NCI-H1694 (cell line): ENCODE data around the gene ZNF597.

ENCODE experiments used
- DNase-seq: peaks from one replicate; lab custom pipeline; 2025; lab: John Stamatoyannopoulos, UW

ZNF597 gene, protein sequence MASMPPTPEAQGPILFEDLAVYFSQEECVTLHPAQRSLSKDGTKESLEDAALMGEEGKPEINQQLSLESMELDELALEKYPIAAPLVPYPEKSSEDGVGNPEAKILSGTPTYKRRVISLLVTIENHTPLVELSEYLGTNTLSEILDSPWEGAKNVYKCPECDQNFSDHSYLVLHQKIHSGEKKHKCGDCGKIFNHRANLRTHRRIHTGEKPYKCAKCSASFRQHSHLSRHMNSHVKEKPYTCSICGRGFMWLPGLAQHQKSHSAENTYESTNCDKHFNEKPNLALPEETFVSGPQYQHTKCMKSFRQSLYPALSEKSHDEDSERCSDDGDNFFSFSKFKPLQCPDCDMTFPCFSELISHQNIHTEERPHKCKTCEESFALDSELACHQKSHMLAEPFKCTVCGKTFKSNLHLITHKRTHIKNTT

DNA sequence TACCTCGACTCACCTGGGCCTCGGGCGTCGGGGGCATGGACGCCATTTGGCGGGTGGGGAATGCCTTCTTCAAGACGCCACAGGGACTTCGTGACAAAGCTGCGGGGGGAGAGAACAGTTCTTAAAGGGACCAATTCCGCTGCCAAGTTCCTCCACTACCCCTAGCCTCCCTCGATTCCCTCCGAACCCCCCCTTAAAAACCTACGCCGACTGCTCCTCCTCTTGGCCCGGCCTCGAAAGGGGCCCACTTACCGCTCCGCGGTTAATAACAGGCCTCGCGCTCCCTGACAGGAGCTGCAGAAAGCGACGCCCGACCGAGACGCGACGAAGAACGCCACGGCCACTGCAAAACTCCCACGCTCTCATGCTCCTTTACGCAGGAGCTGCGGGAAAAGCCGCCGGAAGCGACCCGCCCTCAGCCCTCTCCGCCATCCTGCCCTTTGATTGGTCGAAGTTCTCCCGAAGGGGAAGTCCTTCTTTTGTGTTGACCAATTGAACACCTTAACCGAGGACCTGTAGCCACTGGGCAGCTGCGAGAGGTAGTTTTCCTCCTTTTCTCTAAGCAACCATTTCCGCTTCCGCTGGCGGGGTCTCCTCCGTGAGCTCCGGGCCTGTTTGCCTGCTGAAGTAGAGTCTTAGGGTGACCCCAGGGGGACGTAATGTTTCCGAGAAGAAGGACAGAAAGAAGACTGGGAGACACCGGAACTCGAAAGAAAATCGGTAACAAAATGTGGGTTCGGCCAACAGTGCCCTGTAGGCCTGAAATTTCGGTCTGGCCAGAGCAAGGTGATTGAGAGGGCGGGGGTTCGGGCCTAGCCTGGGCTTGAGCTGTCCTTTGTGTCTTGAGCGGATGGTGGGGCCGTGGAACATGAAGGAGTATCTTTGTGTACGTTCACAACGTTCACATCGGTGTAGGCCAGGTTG lies at the start of gene ZNF597, which contains the start of gene NAA60:
TSS of gene ZNF597 (minus strand) at position 397 of the 924 bp plus-strand sequence. CDS start at position 46, 351 bp downstream.
TSS of gene NAA60 (plus strand) at position 573 of the 924 bp plus-strand sequence. CDS start 32,548 bp downstream, outside the sequence.
- peak; percentile 79 for DNase-seq

DNA sequence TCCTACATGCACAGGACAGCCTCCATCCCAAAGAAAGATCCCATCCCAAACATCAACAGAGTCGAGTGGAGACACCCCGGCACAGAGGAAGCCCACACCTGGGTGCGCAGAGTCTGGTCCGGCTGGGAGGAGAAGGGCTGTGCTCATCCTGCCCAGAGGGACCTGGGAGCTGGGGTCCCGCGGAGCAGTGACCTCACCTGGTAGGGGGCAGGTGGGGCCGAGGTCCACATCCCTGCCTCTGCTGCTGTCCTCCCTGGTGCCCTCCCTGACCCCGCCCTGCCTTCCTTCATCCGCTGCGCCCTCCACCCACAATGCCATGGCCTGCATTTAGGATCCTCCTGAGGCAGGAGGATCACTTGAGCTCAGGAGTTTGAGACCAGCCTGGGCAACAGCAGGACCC lies 49.1 kb upstream of the ZNF597 start:
- DNase-seq: no peak

DNA sequence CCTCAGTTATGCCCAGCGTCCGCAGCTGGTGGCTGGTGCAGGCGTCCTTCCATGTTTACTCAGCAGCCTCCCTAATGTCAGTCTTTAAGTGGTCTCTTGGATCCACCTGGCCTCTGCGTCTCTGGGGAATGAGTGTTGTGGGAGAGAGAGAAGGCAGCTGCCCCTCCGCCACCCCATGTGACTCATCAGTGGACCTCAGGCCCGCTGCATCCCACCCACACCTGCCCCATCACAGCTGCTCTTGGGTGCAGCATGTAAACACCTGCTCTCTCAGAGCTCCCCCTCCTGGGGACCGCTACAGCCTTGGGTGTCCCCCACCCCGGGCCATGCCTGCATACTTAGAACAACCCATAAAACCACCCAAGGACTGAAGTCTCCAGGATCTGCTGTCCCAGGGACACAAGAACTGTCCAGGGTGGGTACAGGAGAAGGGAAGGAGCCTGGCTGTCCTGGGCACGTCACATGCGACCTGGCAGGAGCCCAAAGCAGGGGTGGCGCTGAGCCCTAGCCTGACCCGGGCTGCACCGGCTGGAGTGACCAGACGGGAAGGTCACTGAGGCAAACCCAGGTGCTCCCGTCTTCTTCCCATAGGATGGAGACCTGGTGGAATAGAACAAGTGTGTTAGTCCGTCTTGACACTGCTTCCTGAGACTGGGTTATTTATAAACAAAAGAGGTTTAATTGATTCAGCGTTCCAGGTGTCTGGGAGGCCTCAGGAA lies 47.8 kb upstream of the ZNF597 start:
- no peak for DNase-seq

DNA sequence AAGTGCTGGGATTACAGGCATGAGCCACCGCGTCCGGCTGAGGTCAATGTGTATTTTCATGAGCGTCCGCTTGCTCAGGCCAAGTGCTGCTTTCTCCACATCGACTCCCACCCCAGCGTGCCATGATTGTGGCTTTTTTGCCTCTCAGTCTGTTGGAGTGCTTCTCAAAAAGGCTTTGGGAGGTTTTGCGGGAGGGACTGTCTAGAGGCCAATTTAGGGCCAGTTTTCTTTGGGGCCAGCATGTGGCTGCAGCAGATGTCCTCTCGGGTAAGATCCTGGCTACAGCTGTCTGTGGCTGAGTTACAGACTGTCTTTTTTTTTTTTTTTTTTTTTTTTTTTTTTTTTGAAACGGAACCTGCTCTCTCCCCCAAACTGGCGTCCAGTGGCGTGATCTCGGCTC lies 45.5 kb upstream of the ZNF597 start:
- DNase-seq: no peak

DNA sequence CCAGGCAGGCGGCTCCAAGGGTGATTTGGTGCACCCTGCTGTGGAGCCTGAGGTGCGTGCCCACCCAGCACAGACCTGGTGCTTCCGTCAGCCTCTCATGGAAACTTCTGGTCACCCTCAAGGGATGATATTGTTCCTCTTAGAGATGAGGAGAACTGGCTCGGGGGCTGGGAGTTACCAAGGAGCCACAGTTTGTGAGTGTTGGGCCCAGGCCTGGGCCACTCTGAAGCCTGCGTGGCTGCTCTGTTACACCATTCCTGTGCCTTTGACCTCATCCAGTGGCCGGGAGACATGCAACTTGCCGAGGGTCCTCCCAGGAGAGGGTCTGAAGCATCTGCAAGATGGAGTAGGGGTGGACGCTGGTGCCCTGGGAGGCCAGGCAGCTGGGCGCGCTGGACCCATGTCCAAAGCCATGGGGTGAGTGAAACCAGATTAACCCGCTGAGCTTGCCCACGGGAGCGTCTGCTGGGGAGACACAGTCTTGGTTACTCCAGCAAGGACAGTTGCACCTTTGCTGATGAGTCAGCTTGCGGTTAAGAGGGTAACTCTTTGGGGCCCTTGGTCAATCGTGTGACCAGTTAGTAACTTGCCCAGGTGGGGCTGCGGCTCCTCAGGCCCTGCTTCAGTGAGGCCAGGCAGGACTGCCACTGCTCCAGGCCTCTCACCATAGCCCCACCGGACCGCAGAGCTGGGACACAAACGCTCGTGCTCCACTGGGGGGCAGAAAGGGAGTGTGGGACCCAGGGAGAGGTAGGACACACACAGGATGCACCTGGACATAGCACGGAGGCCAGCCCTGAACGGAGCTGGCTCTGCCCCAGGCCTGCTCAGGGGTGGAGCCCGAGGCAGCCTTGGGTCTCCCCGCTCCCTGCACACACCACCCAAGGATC lies 44.5 kb upstream of the ZNF597 start:
- no peak for DNase-seq

DNA sequence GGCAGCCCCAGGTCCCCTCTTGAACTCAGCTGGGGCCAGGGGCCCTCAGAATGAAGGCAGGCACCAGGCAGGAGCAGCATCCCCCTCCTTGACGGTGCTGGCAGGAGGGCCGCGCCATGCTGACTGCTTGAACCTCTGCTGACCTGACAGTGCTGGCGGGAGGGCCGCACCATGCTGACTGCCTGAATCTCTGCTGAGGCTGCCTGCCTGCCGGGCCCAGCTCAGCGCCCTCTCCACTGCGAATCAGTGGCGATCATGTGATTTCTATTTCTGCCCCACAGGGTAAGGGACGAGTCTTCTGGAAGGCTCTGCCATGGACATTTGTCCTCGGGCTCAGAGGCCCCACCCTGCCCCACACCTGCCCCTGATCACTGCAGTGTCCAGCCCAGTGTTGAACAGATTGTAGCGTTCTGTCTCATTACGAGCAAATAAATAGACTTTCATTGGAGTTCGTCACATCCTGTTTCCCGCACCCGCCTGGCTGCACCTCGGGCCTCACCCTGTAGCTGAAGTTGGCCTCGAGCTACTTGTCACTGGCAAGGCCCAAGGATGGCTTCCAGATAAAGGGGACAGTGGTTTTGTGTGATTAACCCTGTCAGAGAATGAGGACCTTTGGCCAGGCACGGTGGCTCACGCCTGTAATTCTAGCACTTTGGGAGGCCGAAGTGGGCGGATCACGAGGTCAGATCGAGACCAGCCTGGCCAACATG lies 43.4 kb upstream of the ZNF597 start:
- no peak for DNase-seq

DNA sequence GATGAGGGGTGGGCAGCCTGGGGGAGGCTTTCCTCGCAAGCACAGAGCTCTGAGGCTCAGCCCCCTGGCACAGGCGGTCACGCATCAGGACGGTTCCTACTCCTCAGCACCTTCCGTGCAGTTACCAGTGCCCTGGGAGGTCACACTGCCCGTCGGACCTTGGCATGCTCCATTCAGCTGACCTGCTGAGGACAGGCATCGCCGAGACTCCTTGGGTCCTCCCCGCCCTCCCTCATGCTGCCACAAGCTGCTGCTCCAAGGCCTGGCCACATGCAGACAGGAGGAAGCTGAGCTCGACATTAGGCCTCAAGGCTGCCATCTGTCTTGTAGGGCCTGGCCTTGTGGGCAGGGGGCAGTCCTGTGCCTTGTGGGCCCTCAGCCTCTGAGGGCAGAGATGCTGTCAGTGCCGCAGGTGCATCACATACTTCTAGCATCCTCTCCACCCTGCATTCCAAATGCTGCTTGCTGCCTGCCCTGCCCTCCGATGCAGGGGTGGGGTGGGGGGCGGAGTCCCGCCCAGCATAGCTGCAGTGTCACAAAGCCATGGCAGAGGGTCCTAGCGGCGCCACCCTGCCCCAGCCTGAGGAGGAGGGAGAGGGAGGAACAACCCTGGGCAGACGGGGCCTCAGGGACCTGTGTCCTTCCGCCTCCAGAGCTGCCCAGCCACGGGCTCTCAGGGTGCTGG lies 42.7 kb upstream of the ZNF597 start:
- DNase-seq: no peak

DNA sequence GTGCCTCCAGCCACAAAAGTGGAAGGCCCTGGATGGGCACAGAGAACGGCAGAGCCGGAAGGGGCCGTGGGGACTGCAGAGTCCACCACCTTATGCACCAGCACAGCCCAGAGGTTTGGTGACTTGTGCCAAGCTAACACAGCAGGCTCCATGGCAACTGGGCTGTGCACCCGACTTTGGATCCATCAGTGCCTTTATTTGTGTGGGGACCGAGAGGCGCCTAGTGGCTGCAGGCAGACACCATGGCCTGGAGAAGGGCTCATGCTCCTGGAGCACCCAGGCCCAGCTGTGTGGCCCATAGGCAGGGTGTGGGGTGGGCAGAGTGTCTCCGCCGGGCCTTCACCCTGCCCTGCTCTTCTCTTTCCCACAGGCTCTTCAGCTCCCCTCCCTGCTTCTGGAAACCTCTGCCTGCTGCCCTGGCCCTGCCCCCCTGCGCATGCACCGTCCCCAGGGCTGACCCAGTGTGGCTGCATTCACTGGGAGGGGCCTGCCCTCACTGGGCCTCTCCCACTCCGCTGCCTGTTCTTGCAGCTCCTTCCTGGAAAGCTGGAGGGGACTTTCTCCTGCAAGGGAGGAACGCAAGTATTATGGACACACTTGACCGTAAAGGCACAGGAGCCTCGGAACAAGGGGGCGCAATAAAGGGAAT lies 41.9 kb upstream of the ZNF597 start:
- no peak for DNase-seq

DNA sequence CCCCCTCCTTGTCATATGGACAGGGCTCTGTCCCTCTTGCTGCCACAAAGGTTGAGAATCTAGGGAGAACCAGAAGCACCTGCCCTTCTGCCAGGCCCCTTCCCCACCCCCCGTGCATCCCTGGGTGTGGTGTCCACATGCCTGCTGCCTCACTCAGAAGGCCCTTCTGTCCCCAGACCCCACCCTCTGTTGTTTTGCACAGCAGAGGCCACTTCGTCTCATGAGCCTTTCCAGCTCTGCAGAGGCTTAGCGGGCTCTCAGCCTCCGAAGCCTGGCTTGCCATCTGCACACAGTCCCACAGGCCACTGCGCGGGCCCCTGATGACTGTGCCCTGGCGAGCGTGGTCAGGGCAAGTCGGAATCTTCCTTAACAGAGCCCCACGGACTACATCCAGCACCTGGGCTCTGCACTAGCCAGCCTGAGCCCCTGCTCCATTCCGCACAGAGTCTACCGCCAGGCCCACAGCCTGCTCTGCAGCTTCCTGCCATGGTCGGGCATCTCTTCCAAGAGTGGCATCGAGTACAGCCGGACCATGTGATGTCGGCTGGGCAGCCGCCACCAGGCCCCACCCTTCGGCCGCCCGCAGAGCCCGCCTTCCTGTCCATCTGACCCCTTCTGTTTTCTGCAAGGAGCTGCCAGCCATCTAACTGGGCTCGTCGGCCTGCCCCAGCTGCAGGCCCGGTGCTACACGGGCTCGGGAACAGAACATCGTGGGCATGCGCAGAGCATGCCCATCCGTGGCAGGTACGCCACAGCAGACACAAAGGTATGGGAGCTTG lies 41.2 kb upstream of the ZNF597 start:
- no peak for DNase-seq

DNA sequence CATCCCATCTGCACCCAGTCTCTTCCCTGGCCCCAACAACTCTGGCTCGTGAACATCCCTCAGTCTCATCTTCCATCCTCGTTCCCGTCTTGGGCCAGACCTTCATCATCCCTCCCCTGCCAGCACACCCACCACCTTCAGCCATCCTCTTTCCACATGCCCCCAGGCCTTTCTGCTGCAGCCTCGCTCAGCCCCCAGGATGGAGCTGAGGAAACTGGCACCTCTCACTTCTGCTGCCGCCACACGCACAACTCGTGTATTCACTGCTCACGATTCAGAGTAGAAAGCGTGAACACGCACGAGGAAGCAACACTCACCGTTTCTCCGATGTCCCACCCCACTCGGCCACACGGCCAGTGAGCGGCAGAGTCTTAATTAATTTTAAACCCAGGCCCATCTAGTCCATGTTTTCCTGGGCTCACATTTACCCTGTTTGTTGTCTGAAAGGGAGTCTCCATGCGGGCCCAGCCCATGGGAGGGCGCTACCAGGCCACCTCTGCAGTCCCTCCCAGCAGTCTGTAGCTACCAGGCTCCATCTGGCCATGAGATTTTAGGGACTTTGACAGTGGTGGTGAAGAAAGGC lies 39.4 kb upstream of the ZNF597 start:
- DNase-seq: no peak

DNA sequence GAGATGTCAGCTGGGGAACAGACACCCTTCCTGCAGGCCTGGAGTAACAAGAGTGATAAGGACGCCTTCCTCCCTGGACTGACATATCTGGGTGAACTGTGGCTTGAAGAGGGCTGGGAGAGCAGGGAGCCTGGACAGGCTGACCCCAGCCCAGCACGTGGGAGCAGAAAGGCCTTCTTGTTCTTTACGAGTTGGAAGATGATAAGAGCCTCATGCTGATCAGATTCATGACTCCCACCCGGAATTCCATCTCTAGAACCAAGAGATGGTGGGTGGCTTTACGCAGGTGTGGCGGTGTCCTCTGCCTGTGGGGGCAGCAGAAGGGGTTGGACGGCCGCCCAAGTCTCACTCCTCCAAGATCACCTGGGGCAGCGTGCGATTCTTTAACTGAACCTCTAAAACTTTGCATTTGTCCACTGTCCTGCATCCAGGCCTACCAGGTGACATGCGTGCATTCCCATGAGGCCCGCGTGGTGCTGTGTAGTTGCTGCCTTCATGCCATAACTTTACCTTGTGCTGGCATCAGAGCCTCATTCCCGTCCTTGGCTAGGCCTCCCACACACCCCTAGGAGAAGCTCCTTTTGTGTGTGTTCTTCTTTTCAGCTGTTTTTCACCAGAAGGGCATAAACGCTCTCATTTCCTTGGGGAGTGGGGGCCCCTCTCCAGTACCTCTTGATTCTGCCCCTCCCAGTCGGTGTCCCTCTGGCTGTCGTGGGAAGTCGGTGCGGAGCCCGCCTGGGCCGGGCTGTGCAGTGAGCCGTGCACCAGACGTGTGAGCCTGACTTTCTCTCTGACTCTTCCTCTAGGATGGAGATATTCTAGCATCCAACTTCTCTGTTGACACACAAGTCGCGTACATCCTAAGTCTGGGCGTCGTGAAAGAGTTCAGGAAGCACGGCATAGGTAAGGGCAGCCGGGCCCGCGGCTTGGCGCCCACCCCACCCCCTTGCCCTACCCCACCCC lies 38.7 kb upstream of the ZNF597 start:
- no peak for DNase-seq

DNA sequence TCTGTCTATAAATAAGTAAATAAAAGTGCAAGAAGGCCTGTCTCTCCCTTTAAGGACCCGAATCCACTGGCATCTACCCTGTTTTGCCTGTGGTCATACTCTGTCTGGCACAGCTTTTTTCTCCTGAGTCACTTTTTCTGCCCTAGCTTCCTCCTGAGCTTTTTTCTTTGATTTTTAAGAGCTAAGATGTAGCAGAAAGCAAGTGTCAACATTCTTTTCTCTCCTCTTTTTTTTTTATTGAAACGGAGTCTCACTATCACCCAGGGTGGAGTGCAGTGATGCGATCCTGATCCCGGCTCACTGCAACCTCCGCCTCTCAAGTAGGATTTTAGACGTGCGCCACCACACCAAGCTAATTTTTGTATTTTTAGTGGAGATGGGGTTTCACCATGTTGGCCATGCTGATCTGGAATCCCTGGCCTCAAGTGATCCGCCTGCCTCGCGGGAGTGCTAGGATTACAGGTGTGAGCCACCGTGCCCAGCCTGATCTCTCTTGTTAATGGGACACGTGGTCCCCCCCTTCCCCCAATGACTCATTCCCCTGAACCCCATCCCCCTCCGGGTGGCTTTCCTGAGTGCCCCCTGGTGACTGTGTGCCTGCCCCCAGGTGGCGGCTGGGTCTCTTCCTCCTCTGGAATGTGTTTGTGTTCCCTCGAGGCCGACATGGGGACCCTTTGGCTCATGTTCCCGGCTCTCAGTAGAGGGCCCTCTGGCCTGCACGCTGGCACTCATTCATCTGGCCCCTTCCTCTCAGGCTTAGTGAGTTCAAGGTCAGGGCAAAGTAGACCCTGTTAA lies 37.8 kb upstream of the ZNF597 start:
- DNase-seq: no peak

DNA sequence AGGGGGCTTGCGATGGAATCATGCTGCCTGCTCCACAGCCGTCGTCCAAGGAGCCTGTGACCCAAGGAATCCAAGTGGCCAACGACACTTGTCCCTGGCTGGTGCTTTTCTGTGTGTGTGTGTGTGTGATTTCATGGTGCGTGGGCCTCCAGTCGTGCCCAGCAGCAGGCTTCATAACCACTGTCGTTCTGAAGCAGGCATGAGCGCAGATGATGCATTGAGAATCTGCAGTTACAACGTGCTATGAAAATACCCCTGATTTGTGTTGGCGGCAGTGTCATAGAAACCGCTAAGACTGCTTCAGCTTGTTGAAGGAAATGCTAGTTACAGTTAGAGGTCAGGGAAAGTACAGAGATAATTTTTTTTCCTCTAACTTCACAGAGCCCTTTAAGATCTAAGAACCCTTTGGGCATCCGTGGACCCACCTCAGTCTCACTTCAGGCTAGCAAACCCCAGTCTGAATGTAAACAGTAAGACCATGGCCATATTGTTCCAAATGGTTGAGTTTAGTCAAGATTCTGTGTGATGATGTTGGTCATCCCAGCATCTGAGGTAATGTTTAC lies 36.4 kb upstream of the ZNF597 start:
- no peak for DNase-seq

DNA sequence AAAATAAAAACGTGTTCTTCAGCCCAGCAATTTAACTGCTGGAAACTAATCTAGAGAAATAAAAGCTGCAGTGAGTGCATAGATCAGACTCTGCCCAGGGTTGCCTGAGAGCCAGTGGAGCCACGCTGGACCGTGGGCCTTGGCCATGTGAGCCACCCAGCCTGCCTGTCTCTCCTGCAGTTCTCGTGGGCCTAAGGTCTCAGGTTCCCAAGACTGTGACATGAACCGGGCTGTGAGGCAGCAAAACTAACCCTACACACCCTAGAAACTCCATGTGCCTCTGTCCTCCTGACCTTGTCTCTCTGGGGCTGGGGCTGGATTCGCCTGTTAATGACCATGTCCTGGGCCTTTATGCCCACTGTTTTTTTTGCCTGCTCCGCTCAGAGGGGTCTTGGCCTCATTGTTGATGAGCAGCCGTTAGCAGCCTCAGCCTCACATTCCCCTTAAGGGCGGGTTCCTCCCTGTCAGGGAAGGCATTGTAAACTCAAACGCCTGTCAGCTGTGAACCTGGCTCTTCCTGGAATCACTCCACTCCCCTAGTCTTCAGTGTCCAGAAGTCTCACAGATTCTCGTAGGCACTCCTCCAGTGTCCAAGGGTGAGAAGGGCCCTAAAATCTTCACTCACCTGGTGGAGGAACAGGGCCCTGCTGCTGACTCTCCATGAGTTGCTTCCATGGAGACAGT lies 35.1 kb upstream of the ZNF597 start:
- DNase-seq: no peak

DNA sequence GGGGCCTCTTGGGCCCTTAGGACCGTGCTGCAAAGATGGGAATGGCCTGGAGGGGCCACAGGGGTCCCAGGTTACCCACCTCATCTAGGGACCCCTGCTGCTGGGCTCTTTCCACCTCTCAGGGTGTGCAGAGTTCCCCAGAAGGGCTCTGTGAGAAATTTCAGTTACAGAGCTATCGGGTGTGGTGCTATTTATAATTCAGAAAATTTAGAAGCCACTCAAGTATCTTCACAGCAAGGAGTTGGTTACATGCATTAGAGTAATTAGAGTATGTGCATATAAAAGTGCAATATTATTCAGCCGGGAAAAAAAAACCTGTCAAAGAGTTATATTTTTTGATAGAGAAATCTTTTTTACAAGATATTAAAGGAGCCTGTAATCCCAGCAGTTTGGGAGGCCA lies 33.1 kb upstream of the ZNF597 start:
- no peak for DNase-seq
